LNCaP clone FGC (cell line): ENCODE measurements around the gene JAKMIP1.

Experiments used
- DNase-seq: peaks from one replicate; pipeline ENCODE4 v3.0.0-alpha.2; 2011; ENCODE audit warnings: low read depth
- H3K4me3 ChIP-seq: 2 replicates; pipeline ENCODE4 v1.5.1; 2011; ENCODE audit warnings: mild to moderate bottlenecking, low read depth, low read length, control low read depth
- TF ChIP-seq, protein P1 (sequence below): IDR thresholded peaks from 2 replicates; pipeline ENCODE4 v1.5.1; 2012; ENCODE audit warnings: mild to moderate bottlenecking; ENCODE audit not compliant: control insufficient read depth, insufficient read depth; ENCODE audit errors: extremely low read depth

Gene JAKMIP1

DNA sequence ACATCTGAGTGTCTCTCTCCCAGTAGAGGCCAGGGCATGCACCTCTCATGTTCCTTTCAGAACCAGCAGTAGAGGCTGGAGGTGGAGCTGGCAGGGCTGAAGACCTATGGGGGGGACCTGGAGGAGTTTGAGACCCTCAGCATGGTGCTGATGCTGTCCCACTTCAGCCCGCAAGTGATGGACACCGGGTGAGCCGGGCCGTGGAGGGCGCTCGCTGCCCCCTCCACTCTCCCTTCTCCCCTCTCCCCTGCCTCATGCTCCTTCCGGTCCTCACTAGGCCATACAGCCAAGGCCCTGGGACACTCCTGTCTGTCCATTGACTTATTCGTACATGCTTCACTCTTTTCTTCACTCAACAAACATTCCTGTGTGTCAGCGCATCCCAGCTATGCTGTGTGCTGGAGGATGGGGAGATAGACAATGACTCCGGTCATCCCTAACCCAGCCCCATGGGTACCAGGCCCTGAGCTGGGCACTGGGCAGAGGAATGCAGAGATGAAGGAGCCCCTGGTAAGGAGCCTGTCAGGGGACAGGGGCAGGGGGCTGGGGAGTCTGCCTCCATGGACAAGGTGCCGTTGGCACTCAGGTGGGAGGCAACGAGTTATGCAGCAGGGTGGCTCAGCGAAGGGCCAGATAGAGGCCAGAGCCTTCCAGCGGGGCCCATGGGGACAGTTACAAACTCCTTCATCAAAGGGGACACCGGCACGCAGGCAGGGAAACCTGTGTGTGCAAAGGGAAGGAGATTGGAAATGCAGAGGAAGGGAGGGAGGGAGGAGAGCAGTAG lies 40.9 kb upstream of the JAKMIP1 start:
- TF ChIP-seq, protein P1, sequence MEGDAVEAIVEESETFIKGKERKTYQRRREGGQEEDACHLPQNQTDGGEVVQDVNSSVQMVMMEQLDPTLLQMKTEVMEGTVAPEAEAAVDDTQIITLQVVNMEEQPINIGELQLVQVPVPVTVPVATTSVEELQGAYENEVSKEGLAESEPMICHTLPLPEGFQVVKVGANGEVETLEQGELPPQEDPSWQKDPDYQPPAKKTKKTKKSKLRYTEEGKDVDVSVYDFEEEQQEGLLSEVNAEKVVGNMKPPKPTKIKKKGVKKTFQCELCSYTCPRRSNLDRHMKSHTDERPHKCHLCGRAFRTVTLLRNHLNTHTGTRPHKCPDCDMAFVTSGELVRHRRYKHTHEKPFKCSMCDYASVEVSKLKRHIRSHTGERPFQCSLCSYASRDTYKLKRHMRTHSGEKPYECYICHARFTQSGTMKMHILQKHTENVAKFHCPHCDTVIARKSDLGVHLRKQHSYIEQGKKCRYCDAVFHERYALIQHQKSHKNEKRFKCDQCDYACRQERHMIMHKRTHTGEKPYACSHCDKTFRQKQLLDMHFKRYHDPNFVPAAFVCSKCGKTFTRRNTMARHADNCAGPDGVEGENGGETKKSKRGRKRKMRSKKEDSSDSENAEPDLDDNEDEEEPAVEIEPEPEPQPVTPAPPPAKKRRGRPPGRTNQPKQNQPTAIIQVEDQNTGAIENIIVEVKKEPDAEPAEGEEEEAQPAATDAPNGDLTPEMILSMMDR = no peak
- no peak overlapping the region for H3K4me3 ChIP-seq
- no peak for DNase-seq

DNA sequence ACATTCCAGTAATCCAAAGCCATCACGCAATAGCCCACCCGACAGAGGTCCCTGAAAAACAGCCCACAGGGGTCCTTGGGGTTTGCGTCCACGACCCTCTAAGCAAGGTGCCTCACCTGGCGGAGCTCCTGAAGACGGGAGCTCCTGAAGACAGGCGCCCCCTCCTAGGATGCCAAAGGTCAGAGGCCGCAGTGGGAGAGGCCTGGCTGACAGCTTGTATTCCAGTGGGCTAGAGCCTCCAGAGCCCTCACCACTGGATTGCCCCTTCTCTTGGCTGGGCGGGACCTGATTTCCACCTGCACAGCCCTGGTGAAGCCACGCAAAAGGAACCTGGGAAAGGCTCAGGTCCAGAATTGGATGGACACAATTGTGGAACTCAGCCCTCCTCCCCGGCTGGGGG lies 39.6 kb upstream of the JAKMIP1 start:
- TF ChIP-seq, protein P1 = no peak
- H3K4me3 ChIP-seq = no peak overlapping the region
- DNase-seq = no peak

DNA sequence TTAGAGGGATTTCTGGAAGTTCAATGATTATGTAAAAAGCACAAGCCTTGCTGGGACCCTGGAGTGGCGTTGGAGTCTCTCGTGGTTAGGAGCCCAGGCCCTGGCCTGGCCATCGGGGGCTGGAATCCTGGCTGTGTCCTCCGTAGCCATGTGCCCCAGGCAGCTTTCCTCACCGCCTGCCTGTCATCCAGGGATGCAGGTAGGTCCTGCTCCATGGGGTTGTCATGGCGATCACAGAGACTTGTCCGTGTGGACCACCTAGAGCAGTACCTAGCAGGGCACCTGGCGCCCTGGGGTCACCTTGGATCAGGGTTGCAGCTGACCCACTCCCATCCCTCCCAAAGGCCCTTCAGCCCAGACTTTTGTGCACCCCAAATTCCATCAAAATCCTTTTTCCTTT lies 39.1 kb upstream of the JAKMIP1 start:
- DNase-seq = no peak
- no peak overlapping the region for H3K4me3 ChIP-seq
- TF ChIP-seq, protein P1 = no peak

DNA sequence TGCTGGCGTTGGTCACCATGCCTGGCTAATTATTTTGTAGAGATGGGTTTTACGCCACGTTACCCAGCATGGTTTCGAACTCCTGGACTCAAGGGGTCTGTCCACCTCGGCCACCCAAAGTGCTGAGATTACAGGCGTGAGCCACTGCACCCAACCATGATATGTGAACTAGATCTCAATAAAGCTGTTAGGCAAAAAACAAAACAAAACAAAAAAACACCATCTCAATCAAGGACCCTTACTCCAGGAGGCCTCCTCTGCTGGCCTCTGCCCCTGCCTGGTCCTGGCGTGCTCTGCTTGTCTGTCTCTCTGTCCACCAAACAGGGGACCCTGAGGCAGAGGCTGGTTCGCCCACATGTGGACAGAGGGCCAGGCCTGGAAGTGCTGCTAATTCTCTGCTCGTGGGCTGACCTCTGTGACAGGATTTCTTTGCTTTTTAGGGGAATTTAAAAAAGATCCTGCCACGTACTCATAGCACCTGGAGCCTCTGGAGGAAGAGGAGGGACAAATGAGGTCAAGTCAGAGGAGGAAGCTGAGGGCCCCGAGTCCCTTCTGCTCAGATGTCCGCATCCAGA lies 36.6 kb upstream of the JAKMIP1 start:
- TF ChIP-seq, protein P1 = no peak
- DNase-seq = no peak
- H3K4me3 ChIP-seq = no peak overlapping the region

DNA sequence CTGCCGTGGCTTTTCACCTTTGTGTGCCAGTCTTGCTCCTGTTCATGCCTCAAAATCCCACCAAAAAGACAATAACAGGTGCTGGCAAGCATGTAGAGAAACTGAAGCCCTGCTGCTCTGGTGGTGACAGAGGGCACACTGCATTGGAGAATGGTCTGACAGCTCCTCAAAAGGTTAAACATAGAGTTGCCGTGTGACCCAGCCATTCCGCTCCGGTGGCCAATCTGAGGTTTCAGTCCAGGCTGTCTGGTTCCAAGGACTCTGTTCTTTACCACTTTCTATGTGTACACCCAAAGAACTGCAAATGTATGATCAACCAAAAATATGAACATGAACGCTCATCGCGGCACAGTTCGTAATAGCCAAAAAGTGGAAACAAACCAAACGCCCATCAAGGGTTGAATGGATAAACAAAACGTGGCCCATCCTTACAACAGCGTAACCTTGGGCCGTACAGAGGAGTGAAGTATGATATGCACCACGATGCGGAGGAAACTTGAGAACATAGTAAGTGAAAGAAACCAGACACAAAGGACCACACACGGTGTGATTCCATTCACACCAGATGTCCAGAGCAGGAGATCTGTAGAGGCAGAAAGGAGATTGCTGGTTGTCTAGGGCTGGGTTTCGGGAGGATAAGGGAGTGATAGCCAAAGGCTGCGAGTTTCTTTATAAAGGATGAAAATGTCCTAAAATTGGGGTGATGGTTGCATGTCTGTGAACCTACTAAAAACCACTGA lies 35.7 kb upstream of the JAKMIP1 start:
- no peak overlapping the region for H3K4me3 ChIP-seq
- TF ChIP-seq, protein P1 = no peak
- no peak for DNase-seq

DNA sequence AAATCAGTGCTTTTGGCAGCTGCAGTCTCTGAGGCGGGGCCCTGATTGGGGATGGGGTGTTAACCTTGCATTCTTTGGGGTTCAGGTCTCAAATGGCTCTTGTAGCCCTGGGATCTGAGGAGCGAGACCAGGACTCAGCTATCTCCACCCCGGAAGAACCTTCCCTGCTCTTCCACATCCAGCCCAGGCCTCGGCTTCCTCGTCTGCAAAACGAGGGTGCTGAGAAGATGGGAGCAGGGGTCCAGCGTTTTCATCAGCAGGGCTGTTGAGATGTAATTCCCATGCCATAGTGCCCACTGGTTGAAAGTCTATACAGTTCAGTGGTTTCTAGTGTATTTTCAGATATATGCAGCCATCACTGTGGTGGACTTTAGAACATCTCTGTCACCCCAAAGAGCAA lies 34.7 kb upstream of the JAKMIP1 start:
- TF ChIP-seq, protein P1 = no peak
- DNase-seq = no peak
- no peak overlapping the region for H3K4me3 ChIP-seq
